Dermis blood vessel endothelial cell (primary cell): ENCODE results near the gene PLA2G3. TPM values are rescaled to one million over a fixed set of nuclear protein-coding genes. Genes with fewer than 3 reads are reported as not detected.
"Not testable (repeated sequence)": the region's sequence is repeated elsewhere in the genome, so short reads cannot be mapped to it uniquely, and the experiment has no call there.

Source experiments
- DNase-seq: peaks from one replicate; pipeline ENCODE4 v3.0.0; 2010
- total RNA-seq: library from RNA; depleted of rRNA; stranded (reverse); fragments of >200 nt; gene quantifications from 2 replicates; pipeline ENCODE4 v1.2.3, GENCODE V29; 2014

The PLA2G3 gene, protein sequence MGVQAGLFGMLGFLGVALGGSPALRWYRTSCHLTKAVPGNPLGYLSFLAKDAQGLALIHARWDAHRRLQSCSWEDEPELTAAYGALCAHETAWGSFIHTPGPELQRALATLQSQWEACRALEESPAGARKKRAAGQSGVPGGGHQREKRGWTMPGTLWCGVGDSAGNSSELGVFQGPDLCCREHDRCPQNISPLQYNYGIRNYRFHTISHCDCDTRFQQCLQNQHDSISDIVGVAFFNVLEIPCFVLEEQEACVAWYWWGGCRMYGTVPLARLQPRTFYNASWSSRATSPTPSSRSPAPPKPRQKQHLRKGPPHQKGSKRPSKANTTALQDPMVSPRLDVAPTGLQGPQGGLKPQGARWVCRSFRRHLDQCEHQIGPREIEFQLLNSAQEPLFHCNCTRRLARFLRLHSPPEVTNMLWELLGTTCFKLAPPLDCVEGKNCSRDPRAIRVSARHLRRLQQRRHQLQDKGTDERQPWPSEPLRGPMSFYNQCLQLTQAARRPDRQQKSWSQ
- not detected in 2 replicates for total RNA-seq

DNA sequence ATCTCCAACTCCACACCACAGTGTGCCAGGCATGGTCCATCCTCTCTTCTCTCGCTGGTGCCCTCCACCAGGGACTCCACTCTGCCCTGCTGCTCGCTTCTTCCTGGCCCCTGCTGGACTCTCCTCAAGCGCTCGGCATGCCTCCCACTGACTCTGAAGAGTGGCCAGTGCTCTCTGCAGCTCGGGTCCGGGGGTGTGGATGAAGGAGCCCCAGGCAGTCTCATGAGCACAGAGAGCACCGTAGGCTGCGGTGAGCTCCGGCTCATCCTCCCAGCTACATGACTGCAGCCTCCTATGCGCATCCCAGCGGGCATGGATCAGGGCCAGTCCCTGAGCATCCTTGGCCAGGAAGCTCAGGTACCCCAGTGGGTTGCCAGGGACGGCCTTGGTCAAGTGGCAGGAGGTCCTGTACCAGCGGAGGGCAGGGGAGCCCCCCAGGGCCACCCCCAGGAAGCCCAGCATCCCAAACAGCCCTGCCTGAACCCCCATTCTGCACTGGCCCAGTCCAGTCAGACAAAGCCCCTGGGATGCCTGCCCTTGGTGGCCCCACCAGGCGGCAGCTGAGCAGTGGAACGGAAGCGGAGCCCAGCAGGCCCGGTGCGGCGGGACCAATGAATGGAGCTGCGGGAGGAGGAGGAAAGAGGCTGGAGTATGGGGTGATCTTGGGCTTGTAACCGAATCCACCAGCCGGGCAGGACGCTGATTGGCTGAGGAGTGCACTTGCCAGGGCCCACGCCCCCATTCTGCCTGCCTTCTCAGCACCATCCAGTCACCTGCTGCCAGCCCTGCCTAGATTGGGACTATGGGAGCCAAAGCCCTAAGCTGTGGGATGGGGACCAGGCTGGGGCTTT, at the start of gene PLA2G3:
Gene PLA2G3, minus strand, starts transcription at position 643 of the 851 bp plus-strand sequence. Its CDS starts 154 bp downstream, at position 489.
- peak; percentile 29 for DNase-seq

DNA sequence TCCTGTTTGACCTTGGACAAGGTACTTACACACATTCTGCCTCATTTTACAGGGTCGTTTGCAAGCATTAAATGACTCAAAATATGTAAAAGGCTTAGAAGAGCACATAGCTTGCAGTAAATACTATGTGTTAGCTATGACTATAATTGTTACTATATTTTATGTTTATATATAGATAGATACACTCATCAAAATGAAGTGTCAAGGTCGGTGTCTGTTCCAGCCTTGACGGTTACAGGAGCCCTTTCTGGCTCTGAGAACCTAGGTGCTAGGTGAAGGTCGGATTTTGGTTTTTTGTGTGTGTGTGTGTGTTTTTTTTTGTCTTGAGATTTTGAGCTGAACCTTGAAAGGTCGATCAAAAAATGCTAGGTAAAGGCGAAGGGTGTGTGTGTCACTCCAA, 47.3 kb upstream of the PLA2G3 start:
- DNase-seq = no peak

DNA sequence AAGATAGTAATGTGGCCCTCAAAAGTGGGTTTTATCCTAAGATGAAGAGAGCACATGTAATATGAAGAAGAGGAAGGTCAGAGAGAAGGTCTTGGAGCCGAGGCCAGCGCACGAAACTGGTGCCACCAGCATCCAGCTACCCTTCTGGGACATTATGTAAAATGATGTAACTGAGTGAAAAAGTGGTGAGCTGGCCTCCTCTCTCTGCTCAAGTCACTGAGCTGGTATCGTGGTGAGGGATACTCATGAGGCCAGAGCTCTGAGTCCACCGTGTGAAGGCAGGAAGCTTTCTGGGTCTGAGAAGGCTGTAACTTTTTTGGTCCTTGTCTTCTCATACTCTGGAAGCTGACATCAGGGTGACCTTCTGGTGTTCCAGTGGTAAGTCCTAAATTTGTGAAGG, 44.7 kb upstream of the PLA2G3 start:
- DNase-seq = no peak

DNA sequence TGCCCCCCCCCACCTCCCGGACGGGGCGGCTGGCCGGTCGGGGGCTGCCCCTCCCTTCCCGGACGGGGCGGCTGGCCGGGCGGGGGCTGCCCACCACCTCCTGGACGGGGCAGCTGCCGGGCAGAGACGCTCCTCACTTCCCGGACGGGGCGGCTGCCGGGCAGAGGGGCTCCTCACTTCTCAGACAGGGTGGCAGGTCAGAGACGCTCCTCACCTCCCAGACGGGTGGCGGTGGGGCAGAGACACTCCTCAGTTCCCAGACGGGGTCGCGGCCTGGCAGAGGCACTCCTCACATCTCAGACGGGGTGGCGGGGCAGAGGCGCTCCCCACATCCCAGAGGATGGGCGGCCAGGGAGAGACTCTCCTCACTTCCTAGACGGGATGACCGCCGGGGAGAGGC, 43.7 kb upstream of the PLA2G3 start:
- no peak for DNase-seq

DNA sequence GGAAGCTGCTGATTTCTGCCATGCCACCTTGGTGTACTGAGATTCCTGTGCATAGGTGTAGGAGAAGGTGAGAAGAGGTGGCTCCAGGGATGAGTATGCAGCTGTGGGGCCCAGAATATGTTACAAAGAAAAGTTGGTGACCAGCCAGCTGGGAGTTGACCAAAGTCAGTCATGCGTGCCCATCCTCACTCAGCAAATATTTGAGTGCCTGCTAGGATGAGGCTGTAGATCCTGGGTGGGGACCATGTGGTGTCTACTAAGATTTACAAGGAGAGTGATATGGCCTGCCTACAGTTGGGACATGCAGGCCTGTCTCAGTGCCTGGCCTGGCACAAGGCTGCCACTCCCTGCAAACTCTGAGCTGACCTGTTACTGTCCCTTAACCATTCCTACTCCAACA, 39.0 kb upstream of the PLA2G3 start:
- DNase-seq = no peak

DNA sequence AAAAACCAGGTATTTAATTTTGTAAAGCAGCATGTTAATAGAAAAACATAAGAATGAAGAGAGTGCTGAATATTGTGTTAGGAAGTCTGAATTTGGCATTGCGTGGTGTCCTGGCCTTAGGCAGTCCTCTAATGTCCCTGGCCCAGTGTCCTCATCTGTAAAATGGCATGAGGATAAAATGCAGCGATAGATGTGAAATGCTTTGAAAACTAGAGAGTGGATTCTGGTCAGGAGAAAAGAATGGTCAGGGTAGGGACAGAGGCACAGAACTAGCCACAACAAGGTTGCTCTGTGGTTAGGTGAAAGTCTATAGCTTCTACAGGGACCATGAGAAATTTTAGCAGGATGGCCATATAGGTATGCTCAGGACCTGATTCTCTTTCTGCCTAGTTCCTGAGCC, 38.6 kb upstream of the PLA2G3 start:
- no peak for DNase-seq

DNA sequence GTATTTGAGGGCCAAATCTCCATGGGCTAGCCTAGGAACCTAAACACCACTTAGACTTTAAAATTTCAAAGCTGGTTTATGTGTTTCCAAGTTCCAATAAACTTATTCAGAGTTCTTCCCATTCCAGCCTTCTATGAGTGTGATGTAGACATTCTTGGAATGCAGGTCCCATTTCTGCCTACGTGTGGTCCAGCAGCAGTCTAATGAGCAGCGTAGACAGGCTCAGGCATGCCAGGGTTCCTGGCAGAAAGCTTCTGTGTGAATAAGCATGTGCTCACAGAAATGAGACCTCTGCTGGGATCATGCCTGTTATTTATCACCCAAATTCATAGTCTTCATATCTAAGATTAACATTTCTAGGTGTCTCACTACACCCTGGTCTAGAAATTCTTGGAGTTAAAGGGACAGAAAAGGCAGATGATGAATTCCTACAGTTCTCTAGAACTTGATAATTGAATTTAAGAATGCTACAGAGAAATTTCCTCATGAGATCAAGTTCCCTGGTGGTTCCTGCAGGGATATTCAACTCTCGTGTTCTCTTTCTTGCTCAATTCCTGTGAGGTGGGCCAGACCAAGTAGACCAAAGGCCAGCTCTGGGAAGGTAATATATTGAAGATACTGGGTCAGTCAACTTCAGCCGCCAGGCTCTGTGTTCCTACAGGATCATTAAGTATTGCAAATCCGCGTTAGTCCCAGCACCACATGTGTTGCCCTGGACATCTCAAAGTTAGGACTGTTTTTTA, 37.3 kb upstream of the PLA2G3 start:
- no peak for DNase-seq

DNA sequence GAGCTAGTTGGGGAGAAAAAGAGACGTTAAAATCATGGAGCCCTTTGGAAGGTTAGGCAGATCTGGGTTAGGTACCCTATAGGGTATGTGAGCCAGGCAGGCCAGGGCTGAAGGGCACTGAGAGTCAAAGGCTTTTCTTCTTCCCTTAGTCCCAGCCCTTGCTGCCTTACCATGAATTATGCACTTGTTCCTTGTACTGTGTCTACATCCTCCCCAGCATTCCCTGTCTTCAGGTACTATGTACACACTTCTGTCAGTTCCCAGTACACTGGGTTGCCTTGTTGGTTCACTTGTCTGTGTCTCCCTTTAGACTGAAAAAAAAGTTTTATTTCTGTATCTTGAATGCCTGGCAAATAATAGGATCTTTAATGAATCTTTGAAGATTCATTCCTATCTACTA, 36.6 kb upstream of the PLA2G3 start:
- DNase-seq = no peak

DNA sequence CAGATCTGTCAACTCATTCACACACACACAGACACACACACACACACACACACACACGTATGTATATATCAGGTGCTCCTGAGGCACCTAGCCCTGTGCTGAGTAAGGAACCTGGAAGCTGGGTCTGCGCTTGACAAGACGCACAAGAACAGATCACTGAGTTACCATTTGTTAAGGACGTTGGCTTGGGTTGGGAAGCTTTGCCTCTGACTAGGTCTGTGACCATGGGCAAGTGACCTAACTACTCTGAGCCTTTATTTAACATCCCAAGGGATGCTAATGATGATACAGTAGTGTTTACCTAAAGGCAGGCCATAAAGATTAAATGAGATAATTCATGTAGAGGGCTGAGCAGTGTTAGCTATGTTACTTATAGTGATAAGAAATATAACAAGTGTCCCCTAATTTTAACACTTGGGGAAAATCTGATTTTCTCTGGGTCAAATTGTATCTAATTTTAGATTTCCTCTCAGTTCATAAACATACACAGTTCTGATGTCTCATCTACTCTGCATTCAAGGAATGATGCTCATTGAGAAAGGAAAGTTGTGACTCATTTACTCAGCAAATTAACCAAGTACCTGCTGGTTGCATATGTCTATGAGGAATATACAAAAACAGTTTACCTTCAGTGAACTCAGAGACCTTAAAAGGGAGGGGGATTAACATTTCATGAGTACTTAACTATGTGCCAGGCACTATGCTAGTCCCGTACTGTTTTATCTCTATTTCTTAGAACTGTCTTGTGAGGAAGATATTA, 33.3 kb upstream of the PLA2G3 start:
- DNase-seq = peak; percentile 78

DNA sequence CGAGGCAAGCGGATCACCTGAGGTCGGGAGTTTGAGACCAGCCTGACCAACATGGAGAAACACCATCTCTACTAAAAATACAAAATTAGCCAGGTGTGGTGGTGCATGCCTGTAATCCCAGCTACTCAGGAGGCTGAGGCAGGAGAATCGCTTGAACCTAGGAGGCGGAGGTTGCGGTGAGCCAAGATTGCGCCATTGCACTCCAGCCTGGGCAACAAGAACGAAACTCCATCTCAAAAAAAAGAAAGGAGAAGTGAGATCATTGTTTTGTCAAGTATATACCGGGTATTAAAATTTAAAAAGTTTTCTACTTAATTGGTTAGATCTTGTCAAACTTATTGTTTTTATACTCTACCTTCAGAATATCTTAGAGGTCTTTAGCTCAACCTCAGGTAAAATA, 31.4 kb upstream of the PLA2G3 start:
- DNase-seq = not testable (repeated sequence)

DNA sequence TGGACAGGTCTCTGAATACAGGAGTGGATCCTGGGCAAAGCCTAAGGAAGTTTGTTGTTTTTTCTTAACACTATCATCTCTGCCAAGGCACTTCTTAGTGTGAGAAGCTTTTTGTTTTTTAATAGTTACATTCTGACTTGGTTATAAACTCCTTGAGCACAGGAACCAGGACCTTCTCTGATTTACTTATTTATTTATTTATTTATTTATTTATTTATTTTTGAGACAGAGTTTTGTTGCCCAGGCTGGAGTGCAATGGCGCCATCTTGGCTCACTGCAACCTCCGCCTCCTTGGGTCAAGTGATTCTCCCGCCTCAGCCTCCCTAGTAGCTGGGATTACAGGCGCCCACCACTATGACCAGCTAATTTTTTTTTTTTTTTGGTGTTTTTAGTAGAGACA, 30.7 kb upstream of the PLA2G3 start:
- no peak for DNase-seq

DNA sequence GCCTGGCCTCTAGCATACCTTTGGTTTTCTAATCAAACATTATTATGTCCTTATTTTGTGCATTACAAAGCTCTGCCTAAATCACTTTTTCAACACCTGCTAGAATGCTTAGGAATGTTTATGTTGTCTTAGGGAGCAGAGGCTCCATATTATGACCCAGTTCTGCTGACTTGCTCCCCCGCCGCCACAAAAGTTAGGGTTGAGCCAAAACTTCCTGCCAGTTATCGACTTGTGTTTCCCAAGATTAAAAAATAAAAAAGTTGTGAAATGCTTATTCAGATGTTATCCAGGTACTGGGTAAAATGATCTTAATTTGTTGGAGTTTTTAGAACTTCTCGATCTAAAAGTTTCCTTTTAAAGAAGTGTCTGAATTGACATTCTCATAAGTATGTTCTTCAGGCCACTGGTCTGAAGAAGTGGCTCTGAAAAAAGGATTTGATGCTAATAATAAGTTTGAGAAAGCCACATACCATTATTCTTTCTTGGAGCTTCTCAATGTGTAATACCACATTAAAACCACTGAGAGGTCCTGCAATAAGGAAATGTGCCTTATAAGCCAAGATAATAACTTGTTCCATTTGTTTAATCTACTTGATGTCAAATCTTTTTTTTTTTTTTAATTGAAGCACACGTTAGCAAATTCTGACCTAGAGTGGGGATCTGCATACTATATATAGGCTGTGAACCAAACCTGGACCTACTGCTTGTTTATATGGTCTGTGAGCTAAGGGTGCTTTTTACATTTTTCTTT, 21.9 kb upstream of the PLA2G3 start:
- DNase-seq = no peak

DNA sequence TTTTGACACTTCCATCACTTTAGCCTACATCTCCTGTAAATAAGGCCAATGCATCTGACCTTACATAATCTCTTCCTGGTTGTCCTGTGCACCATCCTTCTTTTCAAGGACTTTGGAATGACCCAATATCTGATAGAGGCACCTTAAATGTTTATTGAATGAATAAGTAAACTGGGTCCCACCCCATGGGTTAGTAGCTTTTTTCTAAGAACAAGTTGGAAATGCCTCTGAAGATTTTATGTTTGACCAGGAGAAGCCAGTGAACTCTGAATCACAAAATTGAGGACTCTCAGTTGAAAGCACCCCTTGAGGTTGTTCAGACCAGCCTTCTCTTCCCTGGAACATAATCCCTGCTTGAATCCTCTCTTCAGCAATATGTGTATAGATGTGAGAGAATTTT, 21.1 kb upstream of the PLA2G3 start:
- DNase-seq = no peak

DNA sequence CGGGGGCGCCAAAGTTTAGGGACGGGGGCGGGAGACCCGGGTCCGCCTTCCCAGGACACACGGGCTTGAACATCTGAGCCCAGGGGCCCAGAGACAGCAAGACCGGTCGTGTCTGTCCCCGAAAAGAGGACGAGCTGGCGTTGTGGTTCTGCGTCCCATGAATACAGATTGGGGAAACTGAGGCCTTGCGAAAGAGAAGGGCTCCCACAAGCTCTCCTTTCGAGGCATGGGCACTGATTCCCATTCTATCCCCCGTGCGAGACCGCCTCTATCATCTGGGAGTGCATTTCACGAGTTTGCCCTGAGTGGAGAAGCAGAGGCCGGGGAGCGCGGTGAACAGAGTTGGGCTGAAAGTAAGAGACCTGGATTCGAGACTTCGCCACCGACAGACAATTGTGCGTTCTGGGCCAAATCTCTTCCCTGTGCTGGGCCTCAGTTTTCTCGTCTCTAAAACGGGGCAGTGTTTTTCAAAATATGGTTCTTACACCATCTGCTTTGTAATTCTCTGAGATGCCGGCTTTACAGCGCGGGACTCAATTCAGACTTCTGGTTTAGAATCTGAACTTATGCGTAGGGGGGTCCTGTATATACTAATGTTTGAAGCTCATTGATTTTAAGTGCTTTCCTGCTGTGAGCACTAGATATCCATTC, 20.1 kb upstream of the PLA2G3 start:
- peak; percentile 51 for DNase-seq

DNA sequence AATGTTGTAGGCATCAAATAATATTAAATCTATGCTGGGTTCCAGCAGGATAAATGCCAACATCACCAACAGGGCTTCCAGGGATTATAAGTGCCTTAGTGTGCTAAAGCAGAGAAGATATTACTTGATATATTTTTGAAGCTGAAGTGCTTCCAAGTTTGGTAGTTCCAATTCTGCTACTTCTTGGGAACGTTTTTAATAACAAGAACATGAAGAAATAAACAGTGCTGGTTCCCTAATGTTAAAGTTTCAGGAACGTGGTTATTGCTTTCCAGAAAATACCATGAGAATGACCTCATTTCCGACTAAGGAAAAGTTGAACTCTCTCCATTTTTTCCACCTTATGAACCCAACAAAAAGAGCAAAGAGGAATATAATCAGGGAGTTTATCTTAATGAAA, 15.1 kb upstream of the PLA2G3 start:
- DNase-seq = peak; percentile 64

DNA sequence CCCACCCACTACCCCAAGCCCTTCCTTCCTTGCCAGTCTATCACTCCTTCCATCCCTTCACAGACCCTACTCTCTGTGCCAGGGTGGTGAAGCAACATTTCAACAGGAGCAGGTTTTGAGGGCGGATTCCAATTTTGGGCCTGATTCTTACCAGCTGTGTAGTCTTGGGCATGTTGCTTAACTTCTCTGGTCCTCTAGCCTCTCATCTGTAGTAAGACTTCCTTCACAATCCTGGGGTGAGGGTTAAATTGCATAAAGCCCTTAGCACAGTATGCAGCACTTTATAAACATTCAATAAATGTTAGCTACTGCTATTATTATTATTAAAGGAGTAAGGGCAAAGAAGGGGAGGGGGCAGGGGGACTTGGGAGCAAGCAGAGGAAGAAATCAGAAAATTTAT, 14.7 kb upstream of the PLA2G3 start:
- DNase-seq = no peak

DNA sequence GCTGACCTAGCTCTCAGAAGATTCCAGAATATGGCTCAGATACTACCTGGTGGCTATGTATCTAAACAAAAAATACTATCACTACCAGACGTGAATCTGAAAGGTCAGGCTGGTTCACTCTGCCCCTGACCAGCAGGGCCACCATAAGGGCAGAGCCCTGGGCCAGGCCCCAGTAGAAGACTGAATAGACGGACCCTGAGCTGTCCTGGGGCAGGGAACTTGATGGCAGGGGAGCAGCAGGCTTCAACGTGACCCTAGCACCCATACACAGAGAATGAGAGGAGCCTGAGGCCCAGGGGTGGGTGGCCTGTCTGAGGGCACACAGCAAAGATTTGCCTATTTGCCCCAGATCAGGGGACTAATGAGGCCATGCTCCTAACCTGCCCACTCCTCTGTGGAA, 13.0 kb upstream of the PLA2G3 start:
- DNase-seq = no peak

DNA sequence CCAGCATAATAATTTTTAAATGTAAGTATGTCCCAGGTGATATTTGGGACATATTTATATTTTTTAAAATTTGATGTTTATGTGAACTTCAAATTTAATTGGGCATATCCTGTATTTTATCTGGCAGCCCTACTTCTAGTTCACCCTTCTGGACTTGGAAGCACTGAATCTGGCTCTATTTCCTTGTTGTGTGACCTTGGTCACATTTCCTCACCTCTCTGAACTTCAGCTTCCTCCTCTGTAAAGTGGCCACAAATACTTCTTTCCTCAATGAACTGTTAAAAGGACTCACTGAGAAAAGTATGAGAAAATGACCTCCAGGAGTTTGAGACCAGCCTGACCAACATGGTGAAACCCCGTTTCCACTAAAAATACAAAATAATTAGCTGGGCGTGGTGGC, 11.6 kb upstream of the PLA2G3 start:
- no peak for DNase-seq

DNA sequence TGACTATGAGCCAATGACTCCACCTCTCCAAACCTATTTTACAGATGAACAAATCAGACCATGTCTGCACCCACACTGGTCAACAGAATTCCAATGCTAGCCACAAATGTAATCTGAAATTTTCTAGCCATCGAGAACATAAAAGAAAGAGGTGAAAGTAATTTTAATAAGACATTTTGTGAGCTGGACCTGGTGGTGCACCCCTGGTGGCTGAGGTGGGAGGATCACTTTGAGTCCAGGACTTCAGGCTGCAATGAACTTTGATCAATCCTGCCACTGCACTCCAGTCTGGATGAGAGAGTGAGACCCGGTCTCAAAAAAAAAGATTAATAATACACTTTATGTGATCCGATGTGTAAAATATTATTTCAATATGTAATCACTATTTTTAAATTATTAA, 10.3 kb upstream of the PLA2G3 start:
- peak; percentile 24 for DNase-seq

DNA sequence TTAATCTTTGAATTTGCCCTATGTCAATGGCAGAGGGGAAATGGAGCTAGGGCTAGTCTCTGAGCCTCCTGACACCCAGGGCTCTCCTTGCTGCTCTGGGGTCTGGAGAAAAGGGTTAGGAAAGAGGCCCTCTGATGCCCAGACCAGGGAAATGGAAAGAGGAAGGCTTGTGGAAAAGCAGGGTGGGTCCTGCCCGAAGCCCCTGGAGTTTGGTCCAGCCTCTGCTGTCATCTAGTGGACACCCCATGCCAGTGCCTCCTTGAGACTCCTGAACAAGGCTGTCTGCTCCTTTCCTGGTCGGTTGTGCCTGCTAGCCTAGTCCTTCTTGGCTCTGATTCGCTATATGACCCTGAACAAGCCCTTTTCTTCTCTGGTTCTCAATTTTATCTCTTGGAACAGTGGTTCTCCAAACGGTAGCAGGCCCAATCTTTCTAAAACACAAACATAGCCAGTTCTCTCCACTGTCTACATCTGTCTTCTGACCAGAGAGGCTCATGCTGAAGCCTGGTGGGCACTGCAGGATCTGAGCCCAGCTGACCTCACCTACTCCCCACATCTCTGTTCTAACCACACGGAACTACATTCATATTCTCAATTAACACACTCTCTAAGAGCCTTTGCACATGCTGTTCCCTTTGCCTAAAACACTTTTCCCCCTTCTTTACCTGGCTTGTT, 8.8 kb upstream of the PLA2G3 start:
- peak; percentile 91 for DNase-seq
